ENCODE data around the gene IP6K3.

The IP6K3 gene

GRCh38 chr6:33770124-33770832 lies 23.6 kb upstream of the IP6K3 start:
- Mint-ChIP-seq H3K36me3 (peaks cover 2% of the 10 kb centered on the region), H3K27me3 (peaks cover 1% of the 10 kb centered on the region), H3K27ac (no peak overlapping the region), H3K9me3 (no peaks in the 10 kb centered on the region), H3K4me3 (no peak overlapping the region), H3K4me1 (peaks cover 12% of the 10 kb centered on the region)

- Mint-ChIP-seq H3K9me3 (no peaks in the 10 kb centered on the region), H3K4me1 (peaks cover 12% of the 10 kb centered on the region), H3K4me3 (no peak overlapping the region), H3K27ac (no peak overlapping the region), H3K27me3 (peaks cover 1% of the 10 kb centered on the region), H3K36me3 (no peaks in the 10 kb centered on the region)
Observed at GRCh38 chr6:33769248-33769821, 22.6 kb upstream of the IP6K3 start.

- Mint-ChIP-seq H3K4me1 (peaks cover 12% of the 10 kb centered on the region), H3K4me3 (no peak overlapping the region), H3K36me3 (no peaks in the 10 kb centered on the region), H3K9me3 (no peaks in the 10 kb centered on the region), H3K27ac (no peak overlapping the region), H3K27me3 (peaks cover 1% of the 10 kb centered on the region)
Observed at GRCh38 chr6:33768644-33769120, 22.0 kb upstream of the IP6K3 start.

DNA sequence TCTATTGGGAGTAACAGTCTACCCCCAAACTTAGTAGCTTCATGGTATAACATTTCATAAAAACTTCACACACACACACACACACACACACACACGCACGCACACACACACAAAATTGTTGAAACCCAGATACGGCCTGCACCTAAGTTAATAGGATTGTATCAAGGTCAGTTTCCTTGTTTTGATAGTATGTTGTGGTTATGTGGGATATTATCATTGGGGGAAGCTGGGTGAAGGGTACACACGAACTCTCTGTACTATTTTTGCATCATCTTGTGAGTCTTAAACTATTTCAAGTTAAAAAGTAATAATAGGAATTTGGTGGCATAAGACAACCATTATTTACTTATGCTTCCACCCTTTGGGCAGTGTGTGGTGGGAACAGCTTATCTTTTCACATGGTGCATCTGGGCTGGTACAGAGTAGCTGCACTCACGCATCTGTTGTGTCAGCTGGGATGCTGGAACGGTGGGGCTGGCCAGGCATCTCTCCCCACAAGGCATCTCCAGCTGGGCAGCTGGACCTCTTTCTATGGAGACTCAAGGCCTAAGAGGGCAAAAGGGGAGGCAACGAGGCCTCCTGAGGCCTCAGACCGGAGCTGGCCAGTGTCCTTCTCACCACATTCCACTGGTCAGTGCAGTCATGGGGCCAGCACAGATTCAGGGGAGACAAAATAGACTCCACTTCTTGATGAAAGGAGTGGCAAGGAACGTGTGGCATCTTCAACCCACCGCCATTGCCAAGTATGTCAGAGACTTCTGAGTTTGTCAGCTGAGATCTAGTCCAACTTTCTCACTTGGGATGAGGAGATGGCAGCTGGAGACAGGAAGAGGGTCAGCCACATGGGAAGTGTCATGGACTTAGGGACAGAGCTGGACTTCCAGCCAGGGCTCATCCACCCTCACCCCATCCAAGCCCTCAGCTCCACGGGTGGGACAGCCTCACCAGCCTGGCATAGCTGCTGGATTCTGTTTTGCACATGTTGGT lies 20.5 kb upstream of the IP6K3 start:
- no peak overlapping the region for H3K4me3 Mint-ChIP-seq
- H3K27ac Mint-ChIP-seq: no peak overlapping the region
- no peaks in the 10 kb centered on the region for H3K9me3 Mint-ChIP-seq
- H3K27me3 Mint-ChIP-seq: peaks cover 1% of the 10 kb centered on the region
- H3K4me1 Mint-ChIP-seq: peaks cover 6% of the 10 kb centered on the region
- no peaks in the 10 kb centered on the region for H3K36me3 Mint-ChIP-seq

- no peaks in the 10 kb centered on the region for H3K4me1 Mint-ChIP-seq
- H3K27me3 Mint-ChIP-seq: peaks cover 1% of the 10 kb centered on the region
- no peaks in the 10 kb centered on the region for H3K9me3 Mint-ChIP-seq
- no peaks in the 10 kb centered on the region for H3K36me3 Mint-ChIP-seq
- no peak overlapping the region for H3K4me3 Mint-ChIP-seq
- no peak overlapping the region for H3K27ac Mint-ChIP-seq
Observed at GRCh38 chr6:33765368-33765767, 18.7 kb upstream of the IP6K3 start.

DNA sequence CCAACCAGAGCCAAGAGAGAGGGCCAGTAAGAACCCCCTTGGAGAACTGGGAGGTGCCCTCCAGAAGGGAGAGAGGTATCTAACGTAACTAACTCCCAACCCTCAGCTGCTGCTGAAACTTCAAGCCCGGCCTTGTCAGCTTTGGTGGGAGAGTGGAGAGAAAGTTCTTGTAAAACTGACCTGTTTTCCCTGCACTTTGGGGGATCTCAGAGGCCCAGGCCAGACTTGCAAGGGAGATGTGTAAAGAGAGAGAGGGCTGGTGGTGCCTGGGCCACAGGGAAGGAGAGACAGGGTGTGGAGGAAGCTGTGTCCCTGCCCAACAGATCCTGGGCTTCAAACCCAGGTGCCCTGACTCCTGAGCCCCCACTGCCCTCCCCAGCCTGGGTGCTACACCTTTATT lies 17.3 kb upstream of the IP6K3 start:
- Mint-ChIP-seq H3K4me1 (no peaks in the 10 kb centered on the region), H3K27ac (no peak overlapping the region), H3K27me3 (peaks cover 1% of the 10 kb centered on the region), H3K36me3 (no peaks in the 10 kb centered on the region), H3K9me3 (no peaks in the 10 kb centered on the region), H3K4me3 (no peak overlapping the region)

DNA sequence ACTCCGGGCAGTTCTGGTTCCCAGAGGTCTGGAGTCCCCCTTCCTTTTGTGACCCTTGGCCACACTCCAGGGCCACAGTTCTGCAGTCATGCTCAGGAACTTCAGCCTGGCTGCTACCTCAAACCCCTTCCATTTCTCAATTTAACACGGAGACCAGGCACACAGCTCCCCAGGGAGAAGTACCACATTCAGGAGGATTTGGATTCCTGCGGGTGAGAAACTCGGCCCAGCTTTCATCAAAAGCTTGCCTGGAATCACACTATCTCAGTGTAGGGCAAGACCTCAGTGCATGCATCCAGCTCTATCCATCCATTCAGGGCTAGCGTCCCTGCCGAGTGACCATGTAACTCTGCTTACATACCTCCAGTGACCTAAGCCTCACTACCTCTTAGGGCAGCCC lies 16.8 kb upstream of the IP6K3 start:
- Mint-ChIP-seq H3K9me3 (no peaks in the 10 kb centered on the region), H3K27ac (no peak overlapping the region), H3K4me1 (no peaks in the 10 kb centered on the region), H3K4me3 (no peak overlapping the region), H3K27me3 (peaks cover 1% of the 10 kb centered on the region), H3K36me3 (no peaks in the 10 kb centered on the region)

DNA sequence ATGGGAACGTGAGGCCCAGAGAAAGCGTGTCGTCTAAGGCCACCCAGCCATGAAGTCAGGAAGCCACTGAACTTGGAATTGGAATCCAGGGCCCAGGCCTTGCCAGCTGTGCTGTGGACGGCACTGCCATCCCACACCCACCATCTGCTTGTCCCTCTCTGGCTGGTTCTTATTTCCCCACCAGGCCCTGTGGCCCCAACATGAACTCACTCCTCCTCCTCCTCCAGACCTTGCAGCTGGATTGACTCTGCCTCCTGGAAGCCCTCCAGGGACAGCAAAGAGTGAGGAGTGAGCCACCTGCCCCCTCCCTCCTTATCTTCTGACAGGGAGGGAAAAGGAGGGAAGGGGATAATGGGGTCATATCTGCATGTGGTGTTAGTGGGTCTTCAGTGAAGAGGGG lies 16.0 kb upstream of the IP6K3 start:
- Mint-ChIP-seq H3K9me3 (no peaks in the 10 kb centered on the region), H3K36me3 (no peaks in the 10 kb centered on the region), H3K27ac (no peak overlapping the region), H3K27me3 (peaks cover 1% of the 10 kb centered on the region), H3K4me3 (no peak overlapping the region), H3K4me1 (no peaks in the 10 kb centered on the region)

DNA sequence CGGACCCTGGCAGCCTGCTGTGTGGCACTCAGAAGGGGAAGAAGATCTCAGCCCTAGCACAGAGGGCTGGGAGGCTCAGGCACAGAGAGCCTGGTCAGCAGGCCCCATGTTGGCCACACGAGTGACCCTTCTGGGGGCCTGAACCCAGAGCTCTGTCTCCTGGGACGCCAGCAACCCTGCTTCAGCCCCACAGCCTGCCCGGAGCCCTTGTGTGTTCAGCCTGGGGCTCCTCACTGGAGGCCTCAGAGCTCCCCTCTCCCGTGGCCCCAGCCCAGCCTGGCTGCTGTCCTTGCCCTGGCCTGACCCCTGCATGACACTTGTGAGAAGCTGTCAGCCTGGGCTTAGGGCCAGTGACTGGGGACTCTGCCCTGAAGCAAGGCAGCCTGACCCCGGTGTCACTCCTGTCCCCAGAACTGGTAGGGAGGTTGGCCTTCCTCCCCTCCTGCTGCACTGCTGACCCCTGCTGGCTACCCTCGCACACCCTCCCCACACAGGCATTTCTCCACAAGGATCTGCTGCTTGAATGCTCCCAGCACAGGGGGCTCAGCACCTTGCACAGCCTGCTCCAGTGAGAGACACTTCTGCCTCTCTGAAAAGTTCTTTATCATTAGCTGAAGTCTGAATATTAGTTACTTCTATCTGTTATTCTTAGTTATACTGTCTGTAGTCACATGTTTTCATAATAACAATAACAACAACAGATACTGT lies 15.4 kb upstream of the IP6K3 start:
- Mint-ChIP-seq H3K36me3 (no peaks in the 10 kb centered on the region), H3K9me3 (no peaks in the 10 kb centered on the region), H3K27me3 (no peaks in the 10 kb centered on the region), H3K4me3 (no peak overlapping the region), H3K27ac (no peak overlapping the region), H3K4me1 (no peaks in the 10 kb centered on the region)

DNA sequence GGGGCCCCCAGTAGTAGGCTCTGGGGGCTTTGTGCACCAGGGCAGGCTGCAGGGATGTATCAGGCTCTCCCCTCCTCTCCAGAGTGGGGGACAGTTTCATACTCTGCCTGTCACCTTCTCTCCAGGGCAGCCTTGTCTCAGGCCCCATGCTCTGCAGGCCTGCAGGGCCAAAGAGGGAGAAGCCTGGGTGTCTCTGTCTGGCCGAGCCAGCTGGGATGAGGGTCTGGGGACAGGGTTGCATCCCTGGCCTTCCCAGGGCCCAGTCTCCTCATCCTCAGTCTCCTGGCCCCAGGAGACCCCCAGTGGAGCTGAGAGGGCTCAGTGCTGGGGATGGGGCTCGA lies 14.8 kb upstream of the IP6K3 start:
- no peaks in the 10 kb centered on the region for H3K4me1 Mint-ChIP-seq

DNA sequence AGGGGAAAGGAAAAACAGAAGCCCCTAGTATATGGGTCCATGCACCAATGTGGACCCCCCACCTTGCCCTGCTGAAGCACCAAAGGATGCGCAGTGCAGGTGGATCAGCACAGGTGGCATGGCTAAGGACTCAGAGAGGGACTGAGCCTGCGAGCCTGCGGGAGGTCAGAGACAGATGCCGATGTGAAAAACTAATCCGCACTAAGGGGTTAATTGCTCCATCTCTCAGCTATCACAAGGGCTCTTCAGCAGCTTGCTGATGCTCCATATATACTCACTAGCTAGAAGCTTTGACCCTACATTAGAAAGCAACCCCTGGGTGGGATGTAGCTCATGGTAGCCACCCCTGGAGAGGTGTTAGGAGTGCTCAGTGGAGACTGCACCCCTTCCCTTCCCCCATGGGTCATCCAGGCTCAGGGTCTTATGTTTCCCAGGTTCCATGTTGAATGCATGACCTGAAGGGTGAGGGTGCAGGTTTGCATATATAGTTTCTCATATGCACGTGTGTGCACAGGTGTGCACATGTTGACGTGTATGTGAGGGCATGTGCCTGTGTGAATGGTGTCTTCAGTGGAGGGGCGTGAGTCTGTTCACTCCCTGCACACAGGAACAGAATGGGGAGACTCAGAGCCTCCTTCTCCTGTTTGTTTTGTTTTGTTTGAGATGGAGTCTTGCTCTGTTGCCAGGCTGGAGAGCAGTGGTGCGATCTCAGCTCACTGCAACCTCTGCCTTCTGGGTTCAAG lies 13.4 kb upstream of the IP6K3 start:
- H3K4me1 Mint-ChIP-seq: no peaks in the 10 kb centered on the region
- no peak overlapping the region for H3K27ac Mint-ChIP-seq
- no peaks in the 10 kb centered on the region for H3K9me3 Mint-ChIP-seq
- H3K4me3 Mint-ChIP-seq: no peak overlapping the region
- no peaks in the 10 kb centered on the region for H3K27me3 Mint-ChIP-seq
- no peaks in the 10 kb centered on the region for H3K36me3 Mint-ChIP-seq

More for the DNA sequence above, 14.8 kb upstream of the IP6K3 start:
- no peak overlapping the region for H3K4me3 Mint-ChIP-seq
- H3K9me3 Mint-ChIP-seq: no peaks in the 10 kb centered on the region
- no peak overlapping the region for H3K27ac Mint-ChIP-seq
- no peaks in the 10 kb centered on the region for H3K36me3 Mint-ChIP-seq
- no peaks in the 10 kb centered on the region for H3K27me3 Mint-ChIP-seq

DNA sequence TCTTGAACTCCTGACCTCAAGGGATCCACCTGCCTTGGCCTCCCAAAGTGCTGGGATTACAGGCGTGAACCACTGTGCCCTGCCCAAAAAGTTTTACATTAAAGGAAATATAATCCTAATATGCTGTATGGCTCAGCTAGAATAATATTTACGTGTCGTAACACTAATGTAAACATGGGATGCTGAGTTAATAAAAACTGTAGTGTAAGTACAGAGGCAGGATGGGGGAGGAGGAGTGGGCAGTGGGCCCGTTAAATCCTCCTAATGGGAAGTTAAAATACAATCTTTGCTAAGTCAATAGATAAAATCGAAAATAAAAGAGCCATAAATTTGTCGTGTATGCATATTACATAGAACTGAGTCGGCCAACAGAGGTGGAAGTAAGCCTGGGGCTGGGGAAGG lies 12.1 kb upstream of the IP6K3 start:
- Mint-ChIP-seq H3K27me3 (no peaks in the 10 kb centered on the region), H3K9me3 (no peaks in the 10 kb centered on the region), H3K36me3 (no peaks in the 10 kb centered on the region), H3K4me1 (no peaks in the 10 kb centered on the region), H3K27ac (no peak overlapping the region), H3K4me3 (no peak overlapping the region)

- Mint-ChIP-seq H3K27ac (no peak overlapping the region), H3K9me3 (no peaks in the 10 kb centered on the region), H3K4me3 (no peak overlapping the region), H3K4me1 (no peaks in the 10 kb centered on the region), H3K27me3 (no peaks in the 10 kb centered on the region), H3K36me3 (no peaks in the 10 kb centered on the region)
Observed at GRCh38 chr6:33757906-33758305, 11.2 kb upstream of the IP6K3 start.

DNA sequence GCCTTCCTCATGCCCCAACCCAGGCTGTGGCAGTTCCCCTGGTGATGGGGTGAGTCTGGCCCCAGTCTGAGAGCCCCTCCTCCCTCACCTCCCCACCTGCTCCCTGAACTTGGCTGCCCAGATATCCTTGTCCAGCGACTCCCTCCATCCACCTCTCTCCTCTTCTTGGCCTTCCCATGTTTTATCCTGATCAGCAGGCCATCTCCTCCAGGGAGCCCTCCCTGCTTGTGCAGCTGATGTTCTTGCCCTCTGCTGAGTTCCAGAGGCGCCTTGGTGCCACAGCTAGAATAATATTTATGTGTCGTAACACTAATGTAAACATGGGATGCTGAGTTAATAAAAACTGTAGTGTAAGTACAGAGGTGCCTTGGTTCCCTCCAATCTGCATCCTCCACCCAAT lies 10.4 kb upstream of the IP6K3 start:
- Mint-ChIP-seq H3K9me3 (no peaks in the 10 kb centered on the region), H3K4me1 (no peaks in the 10 kb centered on the region), H3K36me3 (no peaks in the 10 kb centered on the region), H3K27ac (no peak overlapping the region), H3K4me3 (no peak overlapping the region), H3K27me3 (no peaks in the 10 kb centered on the region)

All from activated naive CD4-positive, alpha-beta T cell treated with anti-CD3 and anti-CD28 coated beads, Interleukin-2, amount 50 U/mL, for 24 hours (primary cell).